Measurements from ENCODE around the gene WDR5. TPM values are rescaled to one million over a fixed set of nuclear protein-coding genes. Genes with fewer than 3 reads are reported as not detected.

WDR5 gene
- total and polyA plus RNA-seq, 3 donors from 2014 or later = 52.4 to 91.4 (median 54.9) TPM

DNA sequence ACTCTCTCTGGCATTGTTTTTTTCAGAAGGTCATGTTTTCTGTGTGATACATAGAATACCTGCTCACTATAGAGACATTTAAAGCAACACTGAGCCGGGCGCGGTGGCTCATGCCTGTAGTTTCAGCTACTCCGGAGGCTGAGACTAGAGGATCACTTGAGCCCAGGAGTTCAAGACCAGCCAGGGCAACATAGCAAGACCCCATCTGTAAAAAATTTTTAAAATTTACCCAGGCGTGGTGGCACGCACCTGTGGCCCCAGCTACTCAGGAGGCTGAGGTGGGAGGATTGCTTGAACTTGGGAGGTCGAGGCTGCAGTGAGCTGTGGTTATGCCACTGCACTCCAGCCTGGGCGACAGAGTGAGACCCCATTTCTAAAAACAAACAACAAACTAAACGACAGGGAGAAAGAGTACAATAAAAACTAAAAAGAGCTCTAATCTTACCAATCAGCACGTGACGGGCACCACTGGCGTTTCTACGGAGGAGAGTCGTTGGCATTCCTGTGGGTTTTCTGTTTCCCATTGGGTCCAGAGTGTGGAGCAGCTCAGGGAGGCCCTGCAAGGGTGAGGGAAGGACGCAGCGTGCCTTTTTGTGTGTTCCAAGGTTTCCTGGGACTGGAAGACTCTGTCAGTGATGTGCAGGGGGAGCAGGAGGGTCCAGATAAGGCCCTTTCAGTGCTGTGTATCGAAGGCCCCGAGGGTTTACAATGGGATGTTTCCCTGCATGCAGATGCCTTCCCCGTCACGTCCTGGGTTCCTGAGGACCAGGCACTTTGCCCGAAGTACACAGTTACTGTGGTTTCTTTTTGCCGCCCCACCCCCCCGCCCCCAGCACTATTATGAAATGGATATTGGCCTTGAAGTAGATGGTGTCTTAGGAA, 35.7 kb downstream of the WDR5 start:
- no peaks in the 10 kb centered on the region for H3K36me3 ChIP-seq (ENCODE audit: low read depth, missing control alignments)
- intact Hi-C loops (cut with DNase I; ENCODE audit: low total_unique reads) = no loop called here
- H3K27me3 ChIP-seq = no peaks in the 10 kb centered on the region
- DNase-seq = peak; percentile 78
- H3K4me3 ChIP-seq = no peak overlapping the region
- no peaks in the 10 kb centered on the region for H3K9me3 ChIP-seq
- H3K4me1 ChIP-seq = peaks cover 31% of the 10 kb centered on the region
- 44 to 46% methylated on average over 21 to 23 of the region's 23 CpGs for WGBS, 2 donors
- H3K27ac ChIP-seq = peak overlapping the region in 1 of 2 donors; percentile 32
- TF ChIP-seq, protein P1, sequence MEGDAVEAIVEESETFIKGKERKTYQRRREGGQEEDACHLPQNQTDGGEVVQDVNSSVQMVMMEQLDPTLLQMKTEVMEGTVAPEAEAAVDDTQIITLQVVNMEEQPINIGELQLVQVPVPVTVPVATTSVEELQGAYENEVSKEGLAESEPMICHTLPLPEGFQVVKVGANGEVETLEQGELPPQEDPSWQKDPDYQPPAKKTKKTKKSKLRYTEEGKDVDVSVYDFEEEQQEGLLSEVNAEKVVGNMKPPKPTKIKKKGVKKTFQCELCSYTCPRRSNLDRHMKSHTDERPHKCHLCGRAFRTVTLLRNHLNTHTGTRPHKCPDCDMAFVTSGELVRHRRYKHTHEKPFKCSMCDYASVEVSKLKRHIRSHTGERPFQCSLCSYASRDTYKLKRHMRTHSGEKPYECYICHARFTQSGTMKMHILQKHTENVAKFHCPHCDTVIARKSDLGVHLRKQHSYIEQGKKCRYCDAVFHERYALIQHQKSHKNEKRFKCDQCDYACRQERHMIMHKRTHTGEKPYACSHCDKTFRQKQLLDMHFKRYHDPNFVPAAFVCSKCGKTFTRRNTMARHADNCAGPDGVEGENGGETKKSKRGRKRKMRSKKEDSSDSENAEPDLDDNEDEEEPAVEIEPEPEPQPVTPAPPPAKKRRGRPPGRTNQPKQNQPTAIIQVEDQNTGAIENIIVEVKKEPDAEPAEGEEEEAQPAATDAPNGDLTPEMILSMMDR (IDR thresholded peaks at IDR 0.05) = no peak

DNA sequence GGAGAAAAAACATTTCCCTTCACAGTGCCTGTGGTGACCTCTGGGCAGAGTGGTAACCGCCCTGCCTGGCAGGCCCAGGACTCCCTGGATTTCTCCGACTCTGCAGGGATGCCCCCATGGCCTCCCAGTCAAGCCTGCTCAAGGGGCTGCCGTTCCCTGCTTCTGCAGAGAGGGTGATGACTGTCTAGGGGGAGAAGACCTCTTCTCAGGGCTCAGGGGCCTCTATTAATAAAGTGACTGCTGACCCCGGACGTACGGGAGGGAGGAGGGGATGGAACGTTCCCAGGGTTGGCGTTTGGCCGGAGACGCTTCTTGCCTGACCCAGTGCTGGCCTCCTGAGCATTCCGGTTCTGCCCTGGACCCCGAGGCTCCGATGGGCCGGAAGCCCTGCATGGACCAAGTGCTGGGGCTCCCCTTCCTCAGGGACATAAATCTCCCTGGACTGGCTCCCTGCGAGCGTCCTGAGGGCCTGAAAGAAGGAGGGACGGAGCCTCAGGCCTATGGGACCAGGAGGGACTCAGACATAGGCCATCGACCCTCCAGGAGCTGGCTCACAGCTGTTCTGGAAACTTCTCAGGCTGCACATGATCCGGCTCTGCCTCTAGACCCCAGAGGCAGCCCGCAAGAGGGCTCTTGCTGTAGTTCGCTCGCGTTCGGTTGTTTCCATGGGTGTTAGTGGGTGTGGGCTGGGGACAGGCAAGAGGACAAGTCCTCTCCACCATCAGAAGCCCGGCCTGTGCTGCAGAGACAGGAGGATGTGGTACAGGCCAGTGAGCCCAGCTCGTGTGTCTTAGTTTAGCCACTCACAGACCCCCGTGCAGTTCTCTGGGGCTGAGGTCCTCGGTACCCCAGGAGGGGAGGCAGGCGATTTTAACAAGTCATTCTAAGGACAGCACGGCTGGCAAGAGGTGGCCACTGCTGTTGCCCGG, 36.6 kb downstream of the WDR5 start:
- H3K4me3 ChIP-seq = no peak overlapping the region
- no peaks in the 10 kb centered on the region for H3K9me3 ChIP-seq
- H3K27me3 ChIP-seq = no peaks in the 10 kb centered on the region
- 59 to 69% methylated on average over 14 to 30 of the region's 31 CpGs for WGBS, 2 donors
- DNase-seq = peak; percentile 43
- peaks cover 31% of the 10 kb centered on the region for H3K4me1 ChIP-seq
- H3K36me3 ChIP-seq (ENCODE audit: low read depth, missing control alignments) = no peaks in the 10 kb centered on the region
- peak overlapping the region in 1 of 2 donors; percentile 32 for H3K27ac ChIP-seq
- TF ChIP-seq, protein P1 (IDR thresholded peaks at IDR 0.05) = no peak
- no peak for TF ChIP-seq POLR2A (IDR thresholded peaks at IDR 0.05)
- intact Hi-C loops (cut with DNase I; ENCODE audit: low total_unique reads) = no loop called here

DNA sequence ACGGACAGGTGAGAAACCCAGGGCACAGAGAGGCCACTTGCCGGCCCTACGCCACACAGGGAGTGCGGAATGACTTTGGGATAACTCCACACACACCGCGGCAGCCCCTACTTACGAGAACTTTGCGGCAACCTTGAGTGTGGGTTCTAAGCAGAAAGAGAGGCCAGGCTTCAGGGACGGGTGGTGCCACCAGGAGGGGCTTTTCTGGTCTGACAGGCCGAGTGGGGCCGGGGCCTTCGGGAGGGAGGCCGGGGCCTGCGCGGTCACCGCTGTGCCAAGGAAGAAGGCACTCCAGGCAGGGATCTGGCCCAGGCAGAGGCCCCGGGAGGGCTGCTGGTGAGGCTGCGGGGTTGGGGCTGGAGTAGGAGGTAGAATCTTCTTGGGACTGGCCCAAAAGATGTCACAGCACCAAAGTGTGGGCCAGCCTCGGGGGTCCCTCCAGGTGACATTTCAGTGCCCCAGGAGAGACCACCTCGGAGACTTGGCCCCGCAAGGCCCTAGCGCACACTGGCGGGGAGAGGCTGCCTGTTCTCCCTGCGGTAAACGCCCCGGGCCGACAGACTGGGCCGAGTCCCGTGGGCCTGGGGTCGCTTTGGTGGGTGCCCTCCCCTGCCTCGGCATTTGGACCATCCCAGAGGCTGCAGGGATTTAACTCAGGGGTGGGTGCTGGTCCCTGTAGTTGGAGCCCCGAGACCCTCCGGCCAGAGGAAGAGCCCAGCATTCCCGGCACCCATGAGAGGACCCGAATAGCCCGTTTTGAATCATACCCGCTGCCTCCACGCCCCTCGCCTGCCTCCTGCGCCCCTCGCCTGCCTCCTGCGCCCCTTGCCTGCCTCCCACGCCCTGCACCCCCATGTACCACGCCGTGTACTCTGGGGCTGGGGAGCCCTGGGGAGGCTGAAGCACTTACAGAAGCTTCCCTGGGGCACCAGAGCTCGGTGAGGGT, 37.5 kb downstream of the WDR5 start:
- H3K27ac ChIP-seq = peak overlapping the region in 1 of 2 donors; percentile 32
- H3K4me1 ChIP-seq = peaks cover 32% of the 10 kb centered on the region
- no peak overlapping the region for H3K4me3 ChIP-seq
- H3K9me3 ChIP-seq = no peaks in the 10 kb centered on the region
- TF ChIP-seq, protein P1 (IDR thresholded peaks at IDR 0.05) = no peak
- no peak for TF ChIP-seq POLR2A (IDR thresholded peaks at IDR 0.05)
- 93 to 94% methylated on average over 30 to 45 of the region's 46 CpGs for WGBS, 2 donors
- intact Hi-C loops (cut with DNase I; ENCODE audit: low total_unique reads) = no loop called here
- no peaks in the 10 kb centered on the region for H3K27me3 ChIP-seq
- no peak for DNase-seq
- no peaks in the 10 kb centered on the region for H3K36me3 ChIP-seq (ENCODE audit: low read depth, missing control alignments)

DNA sequence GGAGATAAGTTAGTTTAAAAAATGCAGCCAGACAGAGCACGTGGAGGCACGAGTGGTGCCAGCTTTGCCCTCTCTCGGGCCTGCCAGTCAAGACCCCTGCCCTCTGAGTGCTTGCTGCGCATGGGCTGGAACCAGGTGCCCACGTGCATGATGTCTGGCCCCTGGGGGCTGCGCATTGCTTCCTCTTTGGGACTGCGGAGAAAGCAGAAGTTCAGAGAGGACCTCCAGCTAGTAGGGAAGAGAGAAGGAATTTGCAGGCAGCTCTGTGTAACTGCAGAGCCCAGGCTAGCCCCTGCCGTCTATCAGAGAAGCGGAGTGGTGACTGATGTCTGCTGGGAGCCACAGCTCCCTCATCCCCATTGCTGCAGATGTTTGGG, 38.2 kb downstream of the WDR5 start:
- 76 to 89% methylated on average over 7 to 9 of the region's 9 CpGs for WGBS, 2 donors
- TF ChIP-seq, protein P1 (IDR thresholded peaks at IDR 0.05) = no peak
- no peak for TF ChIP-seq POLR2A (IDR thresholded peaks at IDR 0.05)
- H3K9me3 ChIP-seq = no peaks in the 10 kb centered on the region
- H3K27ac ChIP-seq = no peak overlapping the region
- no peak for DNase-seq
- intact Hi-C loops (cut with DNase I; ENCODE audit: low total_unique reads) = no loop called here
- H3K4me3 ChIP-seq = no peak overlapping the region
- peaks cover 37% of the 10 kb centered on the region for H3K4me1 ChIP-seq
- no peaks in the 10 kb centered on the region for H3K27me3 ChIP-seq
- H3K36me3 ChIP-seq (ENCODE audit: low read depth, missing control alignments) = no peaks in the 10 kb centered on the region

Data from testis (tissue), 3 donors.